Measurements from ENCODE around the gene NAV2. TPM values are rescaled to one million over a fixed set of nuclear protein-coding genes. Genes with fewer than 3 reads are reported as not detected.
A peak's percentile ranks its signal among the peaks of the same experiment; 100 is the strongest.

Gene NAV2
- total RNA-seq, 1 donor, result 11.2 TPM

DNA sequence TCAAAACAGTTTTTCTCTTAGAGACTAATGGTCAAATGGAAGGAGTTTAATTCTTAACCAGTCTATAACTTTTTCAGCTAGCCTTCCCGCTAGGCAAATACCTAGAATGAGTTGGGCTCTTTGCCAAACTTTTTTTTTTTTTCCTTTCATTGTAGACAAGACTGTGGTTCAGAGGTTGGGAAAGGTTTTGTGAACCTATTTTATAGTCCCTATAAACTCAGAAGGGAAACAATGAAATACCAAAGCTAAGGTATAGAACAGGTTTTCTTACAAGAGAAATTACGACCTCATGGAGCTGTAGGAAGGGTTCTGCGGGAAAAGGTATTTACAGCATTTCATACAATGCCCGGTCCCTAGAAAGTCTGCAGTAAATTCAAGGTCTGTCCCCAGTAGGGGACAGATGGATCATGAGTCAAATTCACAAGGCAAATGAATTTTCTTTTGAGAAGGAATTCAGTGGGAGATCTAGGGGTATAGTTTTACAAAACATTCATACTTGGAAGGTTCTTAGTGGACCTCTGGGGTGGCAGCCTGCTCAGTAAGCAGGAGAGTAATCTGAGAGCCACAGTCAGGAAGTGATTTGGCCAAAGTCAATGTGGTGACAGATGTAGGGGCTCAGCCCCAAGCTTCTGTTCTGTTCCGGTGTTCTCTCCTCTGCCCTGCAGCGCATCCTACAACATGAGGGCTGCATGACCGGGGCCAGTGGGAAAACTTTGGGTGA, 300.9 kb downstream of the NAV2 start:
- TF ChIP-seq, protein P1, sequence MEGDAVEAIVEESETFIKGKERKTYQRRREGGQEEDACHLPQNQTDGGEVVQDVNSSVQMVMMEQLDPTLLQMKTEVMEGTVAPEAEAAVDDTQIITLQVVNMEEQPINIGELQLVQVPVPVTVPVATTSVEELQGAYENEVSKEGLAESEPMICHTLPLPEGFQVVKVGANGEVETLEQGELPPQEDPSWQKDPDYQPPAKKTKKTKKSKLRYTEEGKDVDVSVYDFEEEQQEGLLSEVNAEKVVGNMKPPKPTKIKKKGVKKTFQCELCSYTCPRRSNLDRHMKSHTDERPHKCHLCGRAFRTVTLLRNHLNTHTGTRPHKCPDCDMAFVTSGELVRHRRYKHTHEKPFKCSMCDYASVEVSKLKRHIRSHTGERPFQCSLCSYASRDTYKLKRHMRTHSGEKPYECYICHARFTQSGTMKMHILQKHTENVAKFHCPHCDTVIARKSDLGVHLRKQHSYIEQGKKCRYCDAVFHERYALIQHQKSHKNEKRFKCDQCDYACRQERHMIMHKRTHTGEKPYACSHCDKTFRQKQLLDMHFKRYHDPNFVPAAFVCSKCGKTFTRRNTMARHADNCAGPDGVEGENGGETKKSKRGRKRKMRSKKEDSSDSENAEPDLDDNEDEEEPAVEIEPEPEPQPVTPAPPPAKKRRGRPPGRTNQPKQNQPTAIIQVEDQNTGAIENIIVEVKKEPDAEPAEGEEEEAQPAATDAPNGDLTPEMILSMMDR (IDR thresholded peaks at IDR 0.05; ENCODE audit: insufficient read depth, low read depth, low read length), result no peak
- DNase-seq (ENCODE audit: low read depth), result no peak
- H3K4me3 ChIP-seq (ENCODE audit: low read depth, low read length), result no peak overlapping the region

DNA sequence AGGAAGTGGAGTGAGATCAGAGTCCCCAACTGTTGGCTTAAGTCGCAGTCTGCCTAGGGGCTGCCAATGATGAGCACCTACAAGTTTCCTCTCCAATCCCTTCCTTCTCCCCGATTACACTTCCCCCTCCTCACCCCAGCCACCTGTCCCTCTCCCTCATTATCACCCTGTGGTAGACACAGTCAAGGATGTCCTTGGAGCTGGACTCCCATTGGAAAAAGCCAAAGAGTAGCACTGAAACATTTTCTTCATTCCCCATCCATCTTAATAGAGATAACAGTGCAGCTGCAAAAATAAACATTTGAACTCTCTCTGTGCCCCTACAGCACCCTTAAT, 301.4 kb downstream of the NAV2 start:
- TF ChIP-seq, protein P1 (IDR thresholded peaks at IDR 0.05; ENCODE audit: insufficient read depth, low read depth, low read length), result no peak
- DNase-seq (ENCODE audit: low read depth), result no peak
- H3K4me3 ChIP-seq (ENCODE audit: low read depth, low read length), result no peak overlapping the region

DNA sequence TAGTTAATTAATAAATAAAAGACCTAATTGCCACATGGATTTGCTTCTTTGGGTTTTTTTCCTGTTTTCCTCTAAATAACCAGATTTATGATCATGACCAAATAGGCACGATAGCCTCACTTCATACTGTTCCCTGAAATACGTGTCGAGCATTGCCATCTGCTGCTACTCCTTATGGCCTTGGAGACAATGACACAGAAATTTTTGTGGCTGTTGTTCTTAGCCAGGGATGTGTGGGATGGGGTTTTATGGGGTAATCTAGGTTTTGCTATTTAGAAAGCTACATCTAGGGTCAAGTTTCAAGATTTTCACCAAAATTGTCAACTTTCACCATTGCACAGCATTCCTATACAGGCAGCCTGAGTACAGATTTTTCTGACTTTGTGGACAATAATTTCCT, 302.5 kb downstream of the NAV2 start:
- DNase-seq (ENCODE audit: low read depth), result peak; percentile 24
- no peak overlapping the region for H3K4me3 ChIP-seq (ENCODE audit: low read depth, low read length)
- TF ChIP-seq, protein P1 (IDR thresholded peaks at IDR 0.05; ENCODE audit: insufficient read depth, low read depth, low read length), result no peak

DNA sequence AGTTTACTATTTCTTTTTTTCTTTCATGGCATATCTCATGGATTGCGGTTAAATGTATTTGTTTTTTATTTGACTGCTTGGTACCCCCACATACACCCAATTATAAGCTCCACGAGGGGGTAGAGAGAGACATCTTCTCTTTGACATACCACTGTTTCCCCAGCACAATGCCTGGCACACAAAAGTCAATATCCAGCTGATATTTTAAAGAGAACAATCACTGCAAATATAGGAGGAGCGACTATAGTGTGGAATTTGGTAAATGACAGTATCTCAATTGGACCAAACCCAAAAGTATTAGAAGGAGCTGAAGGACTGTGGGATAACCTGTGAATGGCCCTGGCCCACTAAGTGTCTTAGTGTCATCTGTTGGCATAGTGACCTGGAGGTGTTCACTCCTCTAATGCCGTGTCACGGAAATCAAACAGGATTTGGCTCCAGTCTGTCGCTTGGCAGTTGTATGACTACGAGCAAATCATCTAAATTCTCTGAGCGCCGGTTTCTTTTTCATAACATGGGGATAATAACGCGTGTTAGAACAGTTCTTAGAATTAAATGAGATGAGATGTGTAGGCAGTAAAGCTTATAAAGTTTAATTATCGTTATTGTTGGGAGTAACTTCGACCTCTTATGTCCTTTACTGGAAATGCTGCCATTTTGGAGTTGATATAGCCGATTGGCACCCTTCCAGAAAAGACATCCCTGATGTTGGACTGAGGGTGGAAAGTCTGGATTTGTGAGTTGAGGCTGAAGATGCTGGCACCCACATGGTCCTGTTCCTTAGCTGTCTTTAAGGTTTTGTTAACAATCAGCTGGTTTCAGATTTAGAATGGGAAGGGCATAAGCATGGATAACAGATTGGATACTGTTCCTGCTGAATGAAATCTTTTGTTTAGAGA, 303.1 kb downstream of the NAV2 start:
- no peak for DNase-seq (ENCODE audit: low read depth)

DNA sequence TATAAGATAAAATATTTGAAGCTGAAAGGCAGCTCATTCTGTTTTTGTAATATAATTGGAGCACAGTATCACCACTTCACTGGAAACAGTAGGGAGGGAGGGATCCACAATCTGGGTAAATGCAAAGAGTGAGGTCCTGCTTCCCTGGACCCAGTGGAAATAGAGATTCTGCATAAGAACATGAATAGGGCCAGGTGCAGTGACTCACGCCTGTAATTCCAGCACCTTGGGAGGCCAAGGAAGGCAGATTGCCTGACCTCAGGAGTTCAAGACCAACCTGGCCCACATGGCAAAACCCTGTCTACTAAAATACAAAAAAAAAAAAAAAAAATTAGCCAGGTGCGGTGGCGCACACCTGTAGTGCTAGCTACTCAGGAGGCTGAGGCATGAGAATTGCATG, 303.9 kb downstream of the NAV2 start:
- TF ChIP-seq, protein P1 (IDR thresholded peaks at IDR 0.05; ENCODE audit: insufficient read depth, low read depth, low read length), result no peak
- no peak for DNase-seq (ENCODE audit: low read depth)
- H3K4me3 ChIP-seq (ENCODE audit: low read depth, low read length), result no peak overlapping the region

More for the DNA sequence above, 303.1 kb downstream of the NAV2 start:
- H3K4me3 ChIP-seq (ENCODE audit: low read depth, low read length), result no peak overlapping the region
- TF ChIP-seq, protein P1 (IDR thresholded peaks at IDR 0.05; ENCODE audit: insufficient read depth, low read depth, low read length), result no peak

DNA sequence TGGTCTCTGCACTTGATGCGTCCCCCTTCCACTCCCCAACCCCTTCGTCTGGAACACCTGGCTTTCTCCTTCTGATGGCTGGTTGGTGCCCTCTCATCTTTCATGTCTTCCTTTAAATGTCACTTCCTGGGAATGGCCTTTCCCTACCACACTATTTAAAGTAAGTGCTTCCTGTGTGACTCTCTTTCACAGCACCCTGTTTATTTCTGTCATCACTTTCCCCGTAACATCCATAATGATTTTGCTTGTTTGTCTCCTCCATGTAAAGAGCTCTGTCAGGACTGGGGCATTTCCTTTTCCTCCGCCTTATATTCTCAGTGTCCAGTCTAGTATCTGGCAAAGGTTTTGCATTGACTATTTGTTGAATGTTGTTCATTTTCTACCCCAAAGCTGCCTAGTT, 304.7 kb downstream of the NAV2 start:
- no peak for DNase-seq (ENCODE audit: low read depth)
- H3K4me3 ChIP-seq (ENCODE audit: low read depth, low read length), result no peak overlapping the region
- TF ChIP-seq, protein P1 (IDR thresholded peaks at IDR 0.05; ENCODE audit: insufficient read depth, low read depth, low read length), result no peak

All from fibroblast of villous mesenchyme (primary cell).